Measurements from ENCODE around the gene CPEB1.

- TF ChIP-seq IKZF3 (tag by site-specific recombination; IDR thresholded peaks at IDR 0.05) (no peak), ZSCAN18 (tag by site-specific recombination; IDR thresholded peaks at IDR 0.05) (no peak), CTCF (tag by site-specific recombination; IDR thresholded peaks at IDR 0.05) (no peak)
Observed at GRCh38 chr15:82651708-82652107, 4.5 kb upstream of the CPEB1 start.

All from HEK293 (cell line).